ENCODE results near the gene CAMKV. TPM values are rescaled to one million over a fixed set of nuclear protein-coding genes. Genes with fewer than 3 reads are reported as not detected.

The CAMKV gene
- total RNA-seq, 2 experiments from 2014 or later: 1.8 to 2.1 TPM

DNA sequence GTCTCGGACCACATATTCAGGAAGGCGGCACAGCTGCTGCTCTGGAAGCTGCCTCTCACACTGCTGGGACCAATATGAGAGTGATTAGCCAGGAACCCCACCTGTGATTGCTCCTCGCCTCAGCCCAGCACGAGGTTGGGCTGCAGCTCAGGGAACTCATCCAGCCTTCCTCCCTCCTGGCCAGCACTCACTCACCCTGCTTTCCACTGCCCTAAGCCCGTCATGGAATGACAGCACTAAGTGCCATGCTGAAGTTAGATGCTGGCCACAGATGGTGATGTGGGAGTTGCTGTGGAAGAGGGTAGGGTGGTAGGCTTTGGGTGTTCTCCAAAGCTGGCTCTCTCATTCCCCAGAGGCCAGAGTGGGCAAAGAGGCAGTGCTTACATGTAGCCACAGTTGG lies 26.6 kb upstream of the CAMKV start:
- Mint-ChIP-seq H3K4me3 (no peak overlapping the region), H3K27ac (no peak overlapping the region), H3K9me3 (no peaks in the 10 kb centered on the region), H3K36me3 (ENCODE audit: low read depth) (no peaks in the 10 kb centered on the region), H3K27me3 (no peaks in the 10 kb centered on the region), H3K4me1 (ENCODE audit: low read depth) (no peaks in the 10 kb centered on the region)
- POLR2A ChIA-PET: interaction anchor here (0.9 kb wide), 1 partner anchor 146 kb away, joined by 3 read pairs; no protein-coding TSS in a partner anchor
- TF ChIP-seq, protein P1, sequence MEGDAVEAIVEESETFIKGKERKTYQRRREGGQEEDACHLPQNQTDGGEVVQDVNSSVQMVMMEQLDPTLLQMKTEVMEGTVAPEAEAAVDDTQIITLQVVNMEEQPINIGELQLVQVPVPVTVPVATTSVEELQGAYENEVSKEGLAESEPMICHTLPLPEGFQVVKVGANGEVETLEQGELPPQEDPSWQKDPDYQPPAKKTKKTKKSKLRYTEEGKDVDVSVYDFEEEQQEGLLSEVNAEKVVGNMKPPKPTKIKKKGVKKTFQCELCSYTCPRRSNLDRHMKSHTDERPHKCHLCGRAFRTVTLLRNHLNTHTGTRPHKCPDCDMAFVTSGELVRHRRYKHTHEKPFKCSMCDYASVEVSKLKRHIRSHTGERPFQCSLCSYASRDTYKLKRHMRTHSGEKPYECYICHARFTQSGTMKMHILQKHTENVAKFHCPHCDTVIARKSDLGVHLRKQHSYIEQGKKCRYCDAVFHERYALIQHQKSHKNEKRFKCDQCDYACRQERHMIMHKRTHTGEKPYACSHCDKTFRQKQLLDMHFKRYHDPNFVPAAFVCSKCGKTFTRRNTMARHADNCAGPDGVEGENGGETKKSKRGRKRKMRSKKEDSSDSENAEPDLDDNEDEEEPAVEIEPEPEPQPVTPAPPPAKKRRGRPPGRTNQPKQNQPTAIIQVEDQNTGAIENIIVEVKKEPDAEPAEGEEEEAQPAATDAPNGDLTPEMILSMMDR (IDR thresholded peaks at IDR 0.05): no peak
- DNase-seq: no peak
- CTCF ChIA-PET: no interaction called here
- intact Hi-C loops (cut with micrococcal nuclease): no loop called here
- ATAC-seq: no peak

DNA sequence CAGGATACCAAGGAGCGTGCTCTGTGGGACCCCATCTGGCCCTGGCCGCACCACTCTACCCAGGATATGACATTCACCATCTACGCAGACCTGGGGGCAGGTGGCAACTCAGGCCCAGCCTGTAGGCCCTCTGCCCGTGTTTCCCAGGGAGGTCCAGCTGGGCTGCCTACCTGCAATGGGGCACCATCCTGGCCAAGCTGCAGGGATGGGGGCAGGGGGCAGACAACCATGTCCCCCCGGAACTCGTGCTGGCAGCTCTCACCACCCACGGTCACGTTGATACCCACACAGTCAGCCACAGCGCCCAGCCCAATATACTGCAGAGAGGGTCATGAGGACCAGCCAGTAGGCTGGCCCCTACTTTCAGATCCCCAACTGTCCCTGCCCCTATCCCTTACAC lies 26.1 kb upstream of the CAMKV start:
- POLR2A ChIA-PET: interaction anchor here (0.9 kb wide), 1 partner anchor 147 kb away, joined by 3 read pairs; no protein-coding TSS in a partner anchor
- TF ChIP-seq, protein P1 (IDR thresholded peaks at IDR 0.05): no peak
- no peaks in the 10 kb centered on the region for H3K27me3 Mint-ChIP-seq
- H3K36me3 Mint-ChIP-seq (ENCODE audit: low read depth): no peaks in the 10 kb centered on the region
- DNase-seq: no peak
- H3K27ac Mint-ChIP-seq: no peak overlapping the region
- intact Hi-C loops (cut with micrococcal nuclease): no loop called here
- no peak overlapping the region for H3K4me3 Mint-ChIP-seq
- no peak for ATAC-seq
- H3K9me3 Mint-ChIP-seq: no peaks in the 10 kb centered on the region
- CTCF ChIA-PET: no interaction called here
- no peaks in the 10 kb centered on the region for H3K4me1 Mint-ChIP-seq (ENCODE audit: low read depth)

DNA sequence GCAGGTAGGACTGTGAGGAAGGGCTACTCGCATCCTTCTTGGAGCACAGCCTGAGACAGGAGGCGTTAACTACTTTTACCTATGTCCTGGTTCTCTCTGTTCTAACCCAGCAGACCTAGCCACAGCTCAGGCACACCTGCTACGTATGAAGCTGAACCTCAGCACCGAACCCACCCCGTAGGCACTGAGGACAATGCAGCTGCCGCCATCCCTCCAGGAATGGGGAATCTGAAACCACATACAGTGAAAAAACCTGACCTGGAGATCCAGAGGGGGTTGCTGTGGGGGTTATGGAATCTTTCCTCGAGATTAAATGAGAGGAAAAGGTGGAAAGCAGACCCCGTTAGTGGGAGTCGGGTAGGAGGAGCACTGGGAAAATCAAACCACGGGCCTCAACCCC lies 19.6 kb upstream of the CAMKV start:
- no peaks in the 10 kb centered on the region for H3K36me3 Mint-ChIP-seq (ENCODE audit: low read depth)
- POLR2A ChIA-PET: interaction anchor here (0.8 to 1.3 kb wide), 2 partner anchors 11 to 16 kb away, joined by 3 read pairs; no protein-coding TSS in a partner anchor
- H3K4me1 Mint-ChIP-seq (ENCODE audit: low read depth): no peaks in the 10 kb centered on the region
- CTCF ChIA-PET: interaction anchor here (1.0 kb wide), 1 partner anchor 50 kb away, joined by 3 read pairs; no protein-coding TSS in a partner anchor
- no peak overlapping the region for H3K4me3 Mint-ChIP-seq
- TF ChIP-seq, protein P1 (IDR thresholded peaks at IDR 0.05): no peak
- DNase-seq: no peak
- H3K27me3 Mint-ChIP-seq: no peaks in the 10 kb centered on the region
- intact Hi-C loops (cut with micrococcal nuclease): no loop called here
- no peak overlapping the region for H3K27ac Mint-ChIP-seq
- no peak for ATAC-seq
- no peaks in the 10 kb centered on the region for H3K9me3 Mint-ChIP-seq

DNA sequence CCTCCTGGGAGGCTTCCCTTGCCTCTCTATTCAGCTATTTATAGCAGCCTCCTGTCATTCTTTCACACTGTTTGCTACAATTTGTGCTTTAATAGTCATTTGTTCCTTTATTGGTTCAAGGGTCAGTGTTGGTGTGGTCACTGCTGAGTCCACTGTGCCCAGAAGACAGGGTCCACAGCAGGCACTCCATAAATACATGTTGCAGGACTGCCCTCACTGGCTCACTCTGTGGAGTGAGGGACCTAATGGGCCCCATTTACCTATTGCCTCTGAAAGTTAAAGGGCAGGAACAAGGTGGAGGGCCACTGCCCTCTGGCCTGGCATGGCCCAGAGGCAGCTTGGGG lies 17.2 kb upstream of the CAMKV start:
- H3K9me3 Mint-ChIP-seq: no peaks in the 10 kb centered on the region
- CTCF ChIA-PET: no interaction called here

DNA sequence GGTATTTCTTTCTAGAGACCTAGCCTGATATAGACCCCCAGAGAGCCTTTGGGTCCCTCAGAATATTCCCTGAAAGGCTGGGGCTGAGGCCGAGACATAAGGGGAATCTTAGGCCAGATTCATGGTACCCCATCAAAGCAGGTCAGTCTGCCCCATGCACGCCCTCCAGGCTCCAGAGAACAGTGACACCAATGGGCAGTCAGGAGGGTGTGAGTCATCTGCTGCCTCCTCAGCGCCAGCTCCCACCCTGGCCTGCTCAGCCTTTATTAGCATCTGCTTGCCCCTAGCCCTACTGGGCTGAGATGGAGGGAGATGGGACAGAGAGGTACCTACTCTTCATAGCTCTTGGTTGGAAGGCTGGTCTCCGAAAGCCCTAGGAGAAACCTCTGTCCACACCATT lies 14.3 kb upstream of the CAMKV start:
- Mint-ChIP-seq H3K36me3 (ENCODE audit: low read depth) (no peaks in the 10 kb centered on the region), H3K27ac (no peak overlapping the region), H3K9me3 (no peaks in the 10 kb centered on the region), H3K4me3 (no peak overlapping the region), H3K4me1 (ENCODE audit: low read depth) (no peaks in the 10 kb centered on the region), H3K27me3 (no peaks in the 10 kb centered on the region)
- intact Hi-C loops (cut with micrococcal nuclease): no loop called here
- ATAC-seq (no peak), DNase-seq (no peak)
- ChIA-PET POLR2A (interaction anchor here (1.0 to 1.2 kb wide), 2 partner anchors 10 to 56 kb away, joined by 3 read pairs; no protein-coding TSS in a partner anchor), CTCF (interaction anchor here (0.7 to 1.6 kb wide), 4 partner anchors 13 to 237 kb away, joined by 3 to 4 read pairs (median 3); no protein-coding TSS in a partner anchor)
- TF ChIP-seq, protein P1 (IDR thresholded peaks at IDR 0.05): no peak

More for the DNA sequence above, 17.2 kb upstream of the CAMKV start:
- H3K36me3 Mint-ChIP-seq (ENCODE audit: low read depth): no peaks in the 10 kb centered on the region
- H3K27me3 Mint-ChIP-seq: no peaks in the 10 kb centered on the region
- no peak for ATAC-seq
- POLR2A ChIA-PET: no interaction called here
- H3K4me3 Mint-ChIP-seq: no peak overlapping the region
- H3K27ac Mint-ChIP-seq: no peak overlapping the region
- DNase-seq: no peak
- intact Hi-C loops (cut with micrococcal nuclease): no loop called here
- H3K4me1 Mint-ChIP-seq (ENCODE audit: low read depth): no peaks in the 10 kb centered on the region
- TF ChIP-seq, protein P1 (IDR thresholded peaks at IDR 0.05): no peak

All from activated CD8-positive, alpha-beta T cell treated with anti-CD3 and anti-CD28 coated beads for 36 hours (primary cell).